ENCODE results near the gene IFNA10.
"Not testable (repeated sequence)": the region's sequence is repeated elsewhere in the genome, so short reads cannot be mapped to it uniquely, and the experiment has no call there.

Gene IFNA10

DNA sequence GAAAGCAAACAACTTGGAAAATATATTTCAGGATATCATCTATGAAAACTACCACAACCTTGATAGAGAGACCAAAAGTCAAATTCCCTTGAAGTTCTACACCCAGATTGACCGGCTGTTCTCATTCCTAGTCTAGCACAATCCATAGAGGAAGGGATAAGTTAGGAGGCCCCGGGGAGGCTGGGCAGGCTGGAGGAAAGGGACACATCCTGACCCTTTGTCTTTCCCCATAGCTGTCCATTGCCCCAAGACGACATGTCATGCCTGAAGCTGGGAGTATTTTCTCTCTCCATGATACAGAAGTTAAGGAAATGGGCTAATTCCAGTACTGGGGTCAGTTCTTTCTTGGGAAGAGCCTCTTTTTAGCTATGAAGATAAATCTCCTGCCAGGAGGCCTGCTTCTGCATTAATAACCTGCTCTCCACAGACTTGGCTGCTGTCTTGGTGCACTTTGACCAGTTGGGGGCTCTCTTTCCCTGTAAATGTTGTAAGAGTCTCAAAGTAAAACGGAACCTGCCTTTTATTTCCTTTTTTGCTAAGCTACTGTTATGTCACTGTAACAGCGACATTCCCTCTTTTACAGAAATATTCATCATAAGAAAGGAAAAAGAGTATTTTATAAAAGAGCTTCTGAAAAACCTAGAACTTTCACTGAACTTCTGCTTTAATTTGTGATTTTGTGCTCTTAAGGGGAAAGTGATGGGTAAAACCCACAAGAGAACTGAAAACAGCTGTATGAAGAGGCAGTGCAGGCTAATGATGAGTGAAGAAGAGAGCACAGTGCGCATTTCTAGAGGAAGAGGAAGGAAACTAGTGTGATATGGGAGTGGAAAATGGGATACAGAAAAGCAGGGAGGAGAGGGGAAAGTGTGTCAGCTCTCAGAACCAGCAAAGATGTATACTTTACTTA is 11.8 kb downstream of the IFNA10 start:
- DNase-seq (ENCODE audit: low read depth in 2 of 2) = not testable (repeated sequence)

DNA sequence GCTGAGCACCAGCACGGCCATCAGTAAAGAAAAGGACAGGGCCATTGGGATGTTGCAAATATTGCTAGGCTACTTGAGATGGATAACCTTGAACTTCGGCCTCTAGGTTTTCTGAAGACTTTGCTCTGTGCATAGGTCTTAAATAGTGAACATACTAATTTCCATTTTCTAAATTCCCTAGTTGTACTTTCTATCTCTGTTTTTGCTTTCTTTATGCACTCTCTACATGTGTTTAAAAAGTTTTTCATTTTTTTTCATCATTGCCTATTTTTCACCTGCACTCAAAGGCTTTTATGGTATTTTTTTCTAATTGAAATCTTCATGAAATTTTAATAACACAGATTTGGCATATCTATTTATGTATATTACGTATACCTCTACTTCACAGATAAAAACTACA is 19.5 kb downstream of the IFNA10 start, which contains the start of gene IFNA4:
IFNA4 (minus strand) TSS at position 101 of the 400 bp plus-strand sequence; CDS start at position 45, 56 bp downstream.
- not testable (repeated sequence) for DNase-seq (ENCODE audit: low read depth in 2 of 2)

DNA sequence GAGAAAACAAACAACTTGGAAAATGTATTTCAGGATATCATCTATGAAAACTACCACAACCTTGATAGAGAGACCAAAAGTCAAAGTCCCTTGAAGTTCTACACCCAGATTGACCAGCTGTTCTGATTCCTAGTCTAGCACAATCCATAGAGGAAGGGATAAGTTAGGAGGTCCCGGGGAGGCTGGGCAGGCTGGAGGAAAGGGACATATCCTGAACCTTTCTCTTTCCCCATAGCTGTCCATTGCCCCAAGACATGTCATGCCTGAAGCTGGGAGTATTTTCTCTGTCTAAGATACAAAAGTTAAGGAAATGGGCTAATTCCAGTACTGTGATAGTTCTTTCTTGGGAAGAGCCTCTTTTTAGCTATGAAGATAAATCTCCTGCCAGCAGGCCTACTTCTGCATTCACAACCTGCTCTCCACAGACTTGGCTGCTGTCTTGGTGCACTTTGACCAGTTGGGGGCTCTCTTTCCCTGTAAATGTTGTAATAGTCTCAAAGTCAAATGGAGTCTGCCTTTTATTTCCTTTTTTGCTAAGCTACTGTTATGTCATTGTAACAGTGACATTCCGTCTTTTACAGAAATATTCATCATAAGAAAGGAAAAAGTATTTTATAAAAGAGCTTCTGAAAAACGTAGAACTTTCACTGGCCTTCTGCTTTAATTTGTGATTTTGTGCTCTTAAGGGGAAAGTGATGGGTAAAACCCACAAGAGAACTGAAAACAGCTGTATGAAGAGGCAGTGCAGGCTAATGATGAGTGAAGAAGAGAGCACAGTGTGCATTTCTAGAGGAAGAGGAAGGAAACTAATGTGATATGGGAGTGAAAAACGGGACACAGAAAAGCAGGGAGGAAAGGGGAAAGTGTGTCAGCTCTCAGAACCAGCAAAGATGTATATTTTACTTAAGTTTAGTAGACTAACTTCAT is 23.9 kb downstream of the IFNA10 start:
- not testable (repeated sequence) for DNase-seq (ENCODE audit: low read depth in 2 of 2)

DNA sequence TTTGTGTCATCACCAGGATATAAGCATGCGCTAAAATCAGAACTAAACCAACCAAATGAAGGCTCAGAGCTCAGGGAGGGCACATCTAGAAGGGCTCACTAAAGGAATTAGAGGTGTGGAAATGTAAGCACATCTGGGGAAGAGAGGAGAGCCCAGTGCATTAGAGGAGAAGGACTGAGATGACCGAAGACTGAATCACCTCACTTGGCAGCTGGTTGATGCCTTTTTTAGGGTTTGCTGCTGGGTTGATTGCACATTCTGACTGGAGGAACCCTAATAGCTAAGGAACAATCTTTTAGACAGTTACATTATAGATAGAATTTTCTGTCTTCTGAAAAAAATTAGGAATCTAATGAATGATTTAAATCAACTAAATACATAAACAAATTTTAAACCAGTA is 32.3 kb downstream of the IFNA10 start:
- DNase-seq (ENCODE audit: low read depth in 2 of 2) = no peak

DNA sequence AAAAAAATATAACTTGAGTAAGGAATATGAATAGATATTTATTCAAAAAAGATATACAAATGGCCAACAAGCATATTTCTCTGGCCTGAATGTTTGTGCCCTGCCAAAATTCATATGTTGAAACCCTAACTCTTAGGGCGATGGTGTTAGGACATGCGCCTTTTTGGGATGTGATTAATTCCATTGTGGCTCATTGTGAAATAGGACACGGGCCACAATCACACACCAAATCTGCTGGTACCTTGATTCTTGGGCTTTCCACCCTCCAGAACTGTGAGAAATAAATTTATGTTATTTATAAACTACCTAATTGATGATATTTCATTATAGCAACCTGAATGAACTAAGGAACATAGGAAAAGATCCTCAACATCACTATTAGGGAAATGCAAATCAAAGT is 34.8 kb downstream of the IFNA10 start:
- DNase-seq (ENCODE audit: low read depth in 2 of 2) = no peak

DNA sequence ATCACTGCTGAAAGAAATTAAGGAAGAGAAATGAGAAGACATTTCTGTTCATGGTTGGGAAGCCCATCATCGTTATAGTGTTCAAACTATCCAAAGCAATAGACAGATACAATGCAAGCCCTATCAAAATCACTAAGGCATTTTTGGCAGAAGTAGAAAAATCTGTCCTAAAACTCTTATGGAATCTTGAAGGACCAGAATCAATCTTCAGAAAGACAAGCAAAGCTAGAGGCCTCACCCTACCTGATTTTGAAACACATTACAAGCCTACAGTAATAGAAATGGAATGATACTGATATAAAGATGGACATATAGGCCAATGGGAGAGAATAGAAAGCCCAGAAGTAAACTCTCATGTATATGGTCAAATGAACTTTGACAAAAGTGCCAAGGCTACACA is 35.6 kb downstream of the IFNA10 start:
- no peak for DNase-seq (ENCODE audit: low read depth in 2 of 2)

DNA sequence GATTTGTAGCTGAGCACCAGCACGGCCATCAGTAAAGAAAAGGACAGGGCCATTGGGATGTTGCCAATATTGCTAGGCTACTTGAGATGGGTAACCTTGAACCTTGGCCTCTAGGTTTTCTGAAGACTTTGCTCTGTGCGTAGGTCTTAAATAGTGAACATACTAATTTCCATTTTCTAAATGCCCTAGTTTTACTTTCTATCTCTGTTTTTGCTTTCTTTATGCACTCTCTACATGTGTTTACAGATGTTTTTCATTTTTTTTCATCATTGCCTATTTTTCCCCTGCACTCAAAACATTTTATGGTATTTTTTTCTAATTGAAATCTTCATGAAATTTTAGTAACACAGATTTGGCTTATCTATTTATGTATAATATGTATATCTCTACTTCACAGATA is 40.4 kb downstream of the IFNA10 start, which contains the start of gene IFNA21:
IFNA21 (minus strand) TSS at position 101 of the 400 bp plus-strand sequence; CDS start at position 53, 48 bp downstream.
- not testable (repeated sequence) for DNase-seq (ENCODE audit: low read depth in 2 of 2)

GRCh38 chr9:21165516-21165915 is 41.4 kb downstream of the IFNA10 start:
- no peak for DNase-seq (ENCODE audit: low read depth in 2 of 2)

- DNase-seq (ENCODE audit: low read depth in 2 of 2) = no peak
These were observed 46.8 kb downstream of the IFNA10 start for GRCh38 chr9:21160178-21160577.
